H1 (cell line): ENCODE measurements around the gene TBC1D24. TPM values are rescaled to one million over a fixed set of nuclear protein-coding genes. Genes with fewer than 3 reads are reported as not detected.

Source experiments
- CTCF ChIA-PET: fragments of 300-600 bp; sonication (Branson Sonifier 250); formaldehyde crosslinking; loops from one replicate; lab custom pipeline; 2021; ENCODE audit not compliant: partially characterized antibody; lab: Charles Lee
- POLR2A ChIA-PET: fragments of 300-600 bp; sonication (Branson Sonifier 250); formaldehyde crosslinking; loops from one replicate; lab custom pipeline; 2021; ENCODE audit warnings: inconsistent platforms; ENCODE audit not compliant: partially characterized antibody; lab: Charles Lee
- DNase-seq, 2 experiments: peaks; one replicate each; pipeline versions ENCODE4 v3.0.0 to v3.0.0-alpha.2; 2010 to 2022; ENCODE audit warnings: low spot score in 2 of 2, low read depth in 1 of 2, mixed read lengths in 1 of 2
- FAIRE-seq: peaks from 2 replicates; lab custom pipeline; 2011; peaks lifted over from hg19 to GRCh38; lab: Jason Lieb, UNC
- H2AFZ ChIP-seq: 2 replicates; pipeline ENCODE4 v1.8.1; 2012; ENCODE audit warnings: low read length, inconsistent platforms
- H2AK5ac ChIP-seq: 2 replicates; pipeline ENCODE4 v1.6.1; 2013; ENCODE audit warnings: low read depth, low read length
- H2BK120ac ChIP-seq: replicated peaks from 2 replicates; pipeline ENCODE3; 2013; ENCODE audit warnings: low read depth, low read length, inconsistent platforms
- H2BK12ac ChIP-seq: 2 replicates; pipeline ENCODE4 v1.6.1; 2013; ENCODE audit warnings: low read depth, low read length
- H2BK15ac ChIP-seq: 2 replicates; pipeline ENCODE4 v1.6.1; 2013; ENCODE audit warnings: low read length
- H2BK20ac ChIP-seq: 2 replicates; pipeline ENCODE4 v1.6.1; 2013; ENCODE audit warnings: low read length
- H2BK5ac ChIP-seq: 2 replicates; pipeline ENCODE4 v1.6.1; 2013; ENCODE audit warnings: low read depth, low read length
- H3K14ac ChIP-seq: 2 replicates; pipeline ENCODE4 v1.6.1; 2013; ENCODE audit warnings: inconsistent platforms; ENCODE audit not compliant: insufficient read length
- H3K18ac ChIP-seq: 2 replicates; pipeline ENCODE4 v1.6.1; 2013; ENCODE audit warnings: low read length; ENCODE audit errors: extremely low read depth
- H3K23ac ChIP-seq: 2 replicates; pipeline ENCODE4 v1.6.1; 2013; ENCODE audit warnings: inconsistent platforms; ENCODE audit not compliant: insufficient read length
- H3K23me2 ChIP-seq: 2 replicates; pipeline ENCODE4 v1.6.1; 2013; ENCODE audit warnings: low read depth, low read length
- H3K27ac ChIP-seq: 2 replicates; pipeline ENCODE4 v1.6.1; 2011; ENCODE audit warnings: low read depth, low read length, inconsistent platforms
- H3K27me3 ChIP-seq, 4 experiments: replicated peaks in 1 of 4; 1 replicate in 1 of 4; 2 replicates in 3 of 4; pipeline versions ENCODE4 v1.6.1 to v1.8.1; 2011 to 2013; ENCODE audit warnings: low read length in 3 of 4, mild to moderate bottlenecking in 3 of 4, inconsistent platforms in 2 of 4, mixed read lengths in 2 of 4, moderate library complexity in 1 of 4; ENCODE audit not compliant: control insufficient read depth in 3 of 4, insufficient read depth in 3 of 4; ENCODE audit errors: extremely low read depth in 1 of 4
- H3K36me3 ChIP-seq, 4 experiments: 2 replicates each; pipeline versions ENCODE4 v1.6.1 to v1.8.1; 2011 to 2013; ENCODE audit warnings: mild to moderate bottlenecking in 4 of 4, low read length in 3 of 4, moderate library complexity in 2 of 4, control low read depth in 1 of 4, inconsistent platforms in 1 of 4; ENCODE audit not compliant: insufficient read depth in 4 of 4, control insufficient read depth in 2 of 4
- H3K4ac ChIP-seq: replicated peaks from 2 replicates; pipeline ENCODE3; 2013; ENCODE audit warnings: low read length, low read depth, mixed read lengths, inconsistent platforms; ENCODE audit not compliant: insufficient read length
- H3K4me1 ChIP-seq, 4 experiments: replicated peaks in 1 of 4; 1 replicate in 1 of 4; 2 replicates in 3 of 4; pipeline versions ENCODE4 v1.6.1 to v1.8.1; 2011 to 2013; ENCODE audit warnings: low read length in 3 of 4, inconsistent platforms in 2 of 4, mixed read lengths in 1 of 4; ENCODE audit not compliant: insufficient read depth in 4 of 4, control insufficient read depth in 3 of 4
- H3K4me2 ChIP-seq, 2 experiments: 2 replicates each; pipeline versions ENCODE4 v1.6.1 to v1.8.1; 2011 to 2013; ENCODE audit warnings: low read depth in 2 of 2, low read length in 2 of 2, control low read depth in 1 of 2, inconsistent platforms in 1 of 2, mild to moderate bottlenecking in 1 of 2; ENCODE audit not compliant: insufficient read depth in 1 of 2
- H3K4me3 ChIP-seq, 4 experiments: fragments of 200-600, 300-600 bp in 1 of 4; sonication (generic), shearing (Covaris generic), sonication (Bioruptor Twin) in 1 of 4; 2 replicates each; pipeline versions ENCODE4 v1.5.1 to v1.8.1; 2011 to 2016; ENCODE audit warnings: low read length in 4 of 4, low read depth in 3 of 4, control low read depth in 2 of 4, inconsistent platforms in 2 of 4, mild to moderate bottlenecking in 2 of 4, mixed read lengths in 1 of 4, moderate library complexity in 1 of 4; ENCODE audit not compliant: insufficient read depth in 2 of 4; ENCODE audit errors: extremely low read depth in 1 of 4
- H3K56ac ChIP-seq: replicated peaks from 2 replicates; pipeline ENCODE3; 2013; ENCODE audit warnings: low read depth, mild to moderate bottlenecking, mixed read lengths, low read length, inconsistent platforms; ENCODE audit not compliant: insufficient read length
- H3K79me1 ChIP-seq: 2 replicates; pipeline ENCODE4 v1.6.1; 2013; ENCODE audit warnings: low read depth, low read length, control low read depth
- H3K79me2 ChIP-seq, 2 experiments: 2 replicates each; pipeline versions ENCODE4 v1.6.1 to v1.8.1; 2012 to 2013; ENCODE audit warnings: low read length in 2 of 2, mild to moderate bottlenecking in 2 of 2, inconsistent platforms in 1 of 2; ENCODE audit not compliant: insufficient read depth in 2 of 2, control insufficient read depth in 1 of 2
- H3K9ac ChIP-seq, 4 experiments: replicated peaks in 1 of 4; 1 replicate in 1 of 4; 2 replicates in 3 of 4; pipeline versions ENCODE4 v1.6.1 to v1.8.1; 2011 to 2013; ENCODE audit warnings: low read depth in 3 of 4, low read length in 3 of 4, control low read depth in 2 of 4, mild to moderate bottlenecking in 2 of 4, moderate library complexity in 2 of 4, inconsistent platforms in 1 of 4; ENCODE audit errors: extremely low read depth in 1 of 4
- H3K9me3 ChIP-seq, 2 experiments: 2 replicates each; pipeline versions ENCODE4 v1.6.1 to v1.8.1; 2012 to 2013; ENCODE audit warnings: mild to moderate bottlenecking in 2 of 2, moderate library complexity in 2 of 2, control low read depth in 1 of 2, inconsistent platforms in 1 of 2, low read depth in 1 of 2, low read length in 1 of 2, mixed read lengths in 1 of 2; ENCODE audit not compliant: insufficient read depth in 2 of 2
- H4K20me1 ChIP-seq, 2 experiments: replicated peaks in 1 of 2; 2 replicates each; pipeline versions ENCODE3 to v1.8.1; 2011 to 2013; ENCODE audit warnings: inconsistent platforms in 2 of 2, low read length in 2 of 2, mild to moderate bottlenecking in 1 of 2; ENCODE audit not compliant: insufficient read depth in 2 of 2, control insufficient read depth in 1 of 2
- H4K5ac ChIP-seq: 2 replicates; pipeline ENCODE4 v1.6.1; 2013; ENCODE audit warnings: low read length, low read depth, mixed read lengths, inconsistent platforms; ENCODE audit not compliant: insufficient read length
- H4K8ac ChIP-seq: 2 replicates; pipeline ENCODE4 v1.8.0; 2013; ENCODE audit warnings: mild to moderate bottlenecking, moderate library complexity, low read length, inconsistent platforms; ENCODE audit not compliant: insufficient read depth; ENCODE audit errors: extremely low read depth
- H4K91ac ChIP-seq: replicated peaks from 2 replicates; pipeline ENCODE3; 2013; ENCODE audit warnings: low read length, mixed read lengths, inconsistent platforms; ENCODE audit not compliant: insufficient read length
- CEBPB ChIP-seq: IDR thresholded peaks from 2 replicates; pipeline ENCODE4 v1.6.1; 2012; ENCODE audit warnings: low read depth, low read length
- EZH2 ChIP-seq: fragments of 200-600 bp; sonication (generic); IDR thresholded peaks from 2 replicates; pipeline ENCODE4 v1.7.1; 2012; ENCODE audit warnings: low read depth, mild to moderate bottlenecking, moderate library complexity, low read length, inconsistent platforms; ENCODE audit not compliant: severe bottlenecking
- GTF2F1 ChIP-seq: IDR thresholded peaks from 2 replicates; pipeline ENCODE4 v1.6.1; 2012; ENCODE audit warnings: low read depth, low read length, improper control_type of control experiment, borderline replicate concordance
- KDM4A ChIP-seq: IDR thresholded peaks from one replicate; pipeline ENCODE4 v1.7.1; 2012; ENCODE audit warnings: low read depth, mild to moderate bottlenecking, moderate library complexity, low read length, inconsistent platforms; ENCODE audit not compliant: severe bottlenecking
- NANOG ChIP-seq: IDR thresholded peaks from 2 replicates; pipeline ENCODE4 v1.6.1; 2011; ENCODE audit warnings: low read length, low read depth, mild to moderate bottlenecking, inconsistent platforms; ENCODE audit not compliant: insufficient read depth, poor library complexity, severe bottlenecking
- POLR2A ChIP-seq, 2 experiments: IDR thresholded peaks; 1 replicate in 1 of 2; 2 replicates in 1 of 2; pipeline ENCODE4 v1.6.1; 2011; ENCODE audit warnings: low read depth in 2 of 2, low read length in 2 of 2, mild to moderate bottlenecking in 2 of 2; ENCODE audit errors: control extremely low read depth in 1 of 2
- POU5F1 ChIP-seq: IDR thresholded peaks from 2 replicates; pipeline ENCODE4 v1.6.1; 2011; ENCODE audit warnings: low read depth, mild to moderate bottlenecking, low read length, moderate library complexity
- TAF1 ChIP-seq: IDR thresholded peaks from 2 replicates; pipeline ENCODE4 v1.6.1; 2011; ENCODE audit warnings: mild to moderate bottlenecking, low read depth, low read length
- WGBS, 2 experiments: shearing (Covaris generic) in 1 of 2; methylation state at CpG; one replicate each; pipeline versions ENCODE4 v1.1.6 to v1.1.7; 2013 to 2015; ENCODE audit warnings: low lambda C conversion rate in 2 of 2, mixed read lengths in 2 of 2, inconsistent platforms in 1 of 2, low coverage in 1 of 2, missing lambda C conversion rate in 1 of 2; ENCODE audit not compliant: insufficient replicate concordance in 2 of 2, insufficient coverage in 1 of 2, insufficient read length in 1 of 2; ENCODE audit errors: extremely low coverage in 1 of 2, missing lambda C conversion rate in 1 of 2; 5-methylcytosine and 5-hydroxymethylcytosine counted together
- polyA plus RNA-seq, 7 experiments: library from polyadenylated mRNA; depleted of rRNA in 3 of 7; stranded (reverse) in 5 of 7; unstranded in 2 of 7; fragments of >200 nt in 5 of 7; fragments of 200-250 nt in 2 of 7; gene quantifications; 1 replicate in 5 of 7; 2 replicates in 1 of 7; 4 replicates in 1 of 7; pipeline versions ENCODE4 v1.2.1 to v1.2.3, GENCODE V29; 2011 to 2013; ENCODE audit warnings: missing spikeins in 2 of 7, mixed read lengths in 2 of 7
- total RNA-seq: library from RNA; stranded (reverse); fragmentation: NEBNext Ultra II Directional; extraction: Animal tissue kit (Norgen Biotek cat#: 25700); gene quantifications from 2 replicates; pipeline ENCODE4 v1.2.1, GENCODE V29; 2021
- TF ChIP-seq, protein P1 (sequence below), 3 experiments: IDR thresholded peaks; 1 replicate in 2 of 3; 2 replicates in 1 of 3; pipeline versions ENCODE4 v1.5.1 to v1.6.1; 2011; ENCODE audit warnings: low read length in 3 of 3, mild to moderate bottlenecking in 3 of 3, inconsistent platforms in 2 of 3, low read depth in 1 of 3, moderate library complexity in 1 of 3; ENCODE audit not compliant: insufficient read depth in 1 of 3; ENCODE audit errors: control extremely low read depth in 1 of 3

The TBC1D24 gene
- total and polyA plus RNA-seq, 2 of the 8 experiments (the other 6 are each of a cell fraction or from before 2014, with no cell fraction given) = 8.7 to 21.5 TPM

- no peak overlapping the region for H3K23ac ChIP-seq
- peaks cover 0 to 10% (median 1%) of the 10 kb centered on the region in 4 experiments; a peak in 5 of 7 replicates for H3K4me1 ChIP-seq
- peak overlapping the region; percentile 91 for H4K8ac ChIP-seq
- H4K5ac ChIP-seq = no peak overlapping the region
- no peak overlapping the region for H2BK5ac ChIP-seq
- CTCF ChIA-PET = interaction anchor here (0.6 to 1.2 kb wide), 6 partner anchors 9 to 88 kb away, joined by 3 to 5 read pairs (median 3); partner anchors contain the start of gene CEMP1
- H3K4me3 ChIP-seq = peak overlapping the region; percentile 45 to 87 (median 80)
- no peak overlapping the region for H2BK20ac ChIP-seq
- H2AFZ ChIP-seq = no peak overlapping the region
- no peaks in the 10 kb centered on the region for H3K27me3 ChIP-seq
- H3K4ac ChIP-seq = no peak overlapping the region
- no peak overlapping the region for H2BK15ac ChIP-seq
- peaks cover 5% of the 10 kb centered on the region; the same call in 1 of the 2 replicates for H3K23me2 ChIP-seq
- H3K18ac ChIP-seq = no peak overlapping the region; the same call in 1 of the 2 replicates
- peaks cover 2 to 15% (median 5%) of the 10 kb centered on the region in 4 experiments; a peak in 5 of 8 replicates for H3K36me3 ChIP-seq
- peaks cover 23% of the 10 kb centered on the region for H3K79me1 ChIP-seq
- H3K27ac ChIP-seq = no peak overlapping the region
- peak overlapping the region; percentile 90 for H3K4me2 ChIP-seq
- H2BK120ac ChIP-seq = no peak overlapping the region
- no peak for FAIRE-seq
- no peak overlapping the region for H3K14ac ChIP-seq
- H4K91ac ChIP-seq = no peak overlapping the region
- peaks cover 10 to 41% of the 10 kb centered on the region in 2 experiments for H3K79me2 ChIP-seq
- WGBS, 2 experiments = 57% methylated on average over 24 of the region's 41 CpGs; no CpG with 5 or more reads in 1 of the 2 experiments
- POLR2A ChIA-PET = interaction anchor here (0.6 to 7.6 kb wide), 17 partner anchors 10 to 322 kb away, joined by 3 to 108 read pairs (median 4); partner anchors contain the start of genes CEMP1, ECI1, NTN3 and PDPK1
- H2BK12ac ChIP-seq = no peak overlapping the region
- no peaks in the 10 kb centered on the region for H3K9me3 ChIP-seq
- H3K56ac ChIP-seq = no peak overlapping the region
- H3K9ac ChIP-seq = peak overlapping the region; percentile 70 to 87 (median 76)
- no peak overlapping the region for H2AK5ac ChIP-seq
- H4K20me1 ChIP-seq = peaks cover 21 to 26% of the 10 kb centered on the region in 2 experiments
- no peak for DNase-seq
- TF ChIP-seq EZH2 (no peak), CEBPB (no peak), POLR2A (IDR thresholded peaks at IDR 0.05; ENCODE audit: control extremely low read depth in 1 of 2, low read depth in 2 of 2, low read length in 2 of 2) (no peak; a peak in 1 of 3 replicates), TAF1 (0 out of 2 replicates have a peak, but pooled peaks have one; percentile 31), POU5F1 (no peak), NANOG (no peak), KDM4A (peak; percentile 34), GTF2F1 (no peak)
- TF ChIP-seq, protein P1, sequence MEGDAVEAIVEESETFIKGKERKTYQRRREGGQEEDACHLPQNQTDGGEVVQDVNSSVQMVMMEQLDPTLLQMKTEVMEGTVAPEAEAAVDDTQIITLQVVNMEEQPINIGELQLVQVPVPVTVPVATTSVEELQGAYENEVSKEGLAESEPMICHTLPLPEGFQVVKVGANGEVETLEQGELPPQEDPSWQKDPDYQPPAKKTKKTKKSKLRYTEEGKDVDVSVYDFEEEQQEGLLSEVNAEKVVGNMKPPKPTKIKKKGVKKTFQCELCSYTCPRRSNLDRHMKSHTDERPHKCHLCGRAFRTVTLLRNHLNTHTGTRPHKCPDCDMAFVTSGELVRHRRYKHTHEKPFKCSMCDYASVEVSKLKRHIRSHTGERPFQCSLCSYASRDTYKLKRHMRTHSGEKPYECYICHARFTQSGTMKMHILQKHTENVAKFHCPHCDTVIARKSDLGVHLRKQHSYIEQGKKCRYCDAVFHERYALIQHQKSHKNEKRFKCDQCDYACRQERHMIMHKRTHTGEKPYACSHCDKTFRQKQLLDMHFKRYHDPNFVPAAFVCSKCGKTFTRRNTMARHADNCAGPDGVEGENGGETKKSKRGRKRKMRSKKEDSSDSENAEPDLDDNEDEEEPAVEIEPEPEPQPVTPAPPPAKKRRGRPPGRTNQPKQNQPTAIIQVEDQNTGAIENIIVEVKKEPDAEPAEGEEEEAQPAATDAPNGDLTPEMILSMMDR (IDR thresholded peaks at IDR 0.05; ENCODE audit: control extremely low read depth in 1 of 3, insufficient read depth in 1 of 3, low read depth in 1 of 3, low read length in 3 of 3) = peak in 1 of 3 experiments; percentile 4; a peak in 1 of 4 replicates
Measured at GRCh38 chr16:2520784-2521531, 46.0 kb downstream of the TBC1D24 start.
